GM19467 (cell line): ENCODE measurements around the gene ZNF230.

Source experiments
- ATAC-seq: cut with Tn5 transposase; IDR thresholded peaks from one replicate; pipeline ENCODE4 v1.9.1; 2021; ENCODE audit warnings: mild to moderate bottlenecking, moderate library complexity; ENCODE audit not compliant: unreplicated experiment

Gene ZNF230

DNA sequence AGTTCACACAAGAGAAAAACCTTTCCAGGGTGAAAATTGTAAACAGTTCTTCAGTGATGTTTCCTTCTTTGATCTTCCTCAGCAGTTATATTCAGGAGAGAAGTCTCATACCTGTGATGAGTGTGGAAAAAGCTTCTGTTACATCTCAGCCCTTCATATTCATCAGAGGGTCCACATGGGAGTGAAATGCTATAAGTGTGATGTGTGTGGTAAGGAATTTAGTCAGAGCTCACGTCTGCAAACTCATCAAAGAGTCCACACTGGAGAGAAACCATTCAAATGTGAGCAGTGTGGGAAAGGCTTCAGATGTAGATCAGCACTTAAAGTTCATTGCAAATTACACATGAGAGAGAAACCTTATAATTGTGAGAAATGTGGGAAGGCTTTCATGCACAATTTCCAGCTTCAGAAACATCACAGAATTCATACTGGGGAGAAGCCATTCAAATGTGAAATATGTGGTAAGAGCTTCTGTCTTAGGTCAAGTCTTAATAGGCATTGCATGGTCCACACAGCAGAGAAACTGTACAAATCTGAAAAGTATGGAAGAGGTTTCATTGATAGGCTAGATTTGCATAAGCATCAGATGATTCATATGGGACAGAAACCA, 29.3 kb downstream of the ZNF230 start:
- no peak for ATAC-seq

DNA sequence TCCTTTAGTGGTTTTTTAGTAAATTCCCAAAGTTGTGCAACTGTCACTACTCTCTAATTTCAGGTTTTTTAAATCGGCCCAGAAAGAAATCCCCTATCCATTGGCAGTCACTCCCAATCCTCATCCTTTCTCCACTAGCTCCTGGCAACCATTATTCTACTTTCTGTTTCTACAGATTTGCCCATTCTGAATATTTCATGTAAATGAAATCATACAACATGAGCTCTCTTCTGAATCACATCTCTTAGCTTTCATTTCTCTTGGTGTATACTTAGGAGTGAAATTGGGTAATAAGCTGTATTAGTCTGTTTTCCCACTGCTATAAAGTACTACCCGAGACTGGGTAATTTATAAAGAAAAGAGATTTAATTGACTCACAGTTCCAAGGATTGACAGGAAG, 39.4 kb downstream of the ZNF230 start:
- ATAC-seq = no peak

DNA sequence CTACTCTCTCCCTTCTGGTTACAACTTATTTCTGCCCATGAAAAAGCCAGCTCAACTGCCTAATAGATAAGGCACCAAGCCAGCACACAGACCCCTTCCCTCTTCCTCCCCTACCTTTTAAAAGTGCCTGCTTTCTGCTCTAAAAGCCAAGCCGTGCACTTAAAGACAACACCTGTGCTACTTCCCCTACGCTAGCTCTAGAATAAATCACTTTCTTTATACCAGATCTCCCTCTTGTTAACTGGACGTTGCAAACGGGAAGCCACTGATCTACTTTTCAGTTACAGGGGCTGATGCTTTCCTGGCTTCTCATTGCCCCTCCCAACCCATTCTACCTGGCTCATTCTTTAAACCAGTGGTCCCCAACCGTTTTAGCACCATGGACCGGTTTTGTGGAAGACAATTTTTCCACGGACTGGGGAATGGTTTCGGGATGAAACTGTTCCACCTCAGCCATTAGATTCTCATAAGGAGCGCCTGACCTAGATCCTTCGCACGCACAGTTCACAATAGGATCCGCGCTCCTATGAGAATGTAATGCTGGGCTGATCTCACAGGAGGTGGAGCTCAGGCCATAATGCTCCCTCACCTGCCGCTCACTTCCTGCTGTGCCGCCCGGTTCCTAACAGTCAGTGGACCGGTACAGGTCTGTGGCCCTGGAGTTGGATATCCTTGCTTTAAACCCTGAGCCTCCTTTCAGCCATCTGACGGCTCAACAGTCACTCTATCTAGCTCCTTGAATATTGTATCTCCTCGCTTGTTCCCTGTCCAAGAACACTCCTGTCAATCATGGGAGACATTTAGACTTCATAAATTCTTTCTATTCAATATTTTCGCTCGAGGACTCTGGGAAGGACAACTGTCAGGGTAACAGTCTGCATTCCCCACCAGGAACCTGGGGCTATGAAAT, 48.2 kb downstream of the ZNF230 start:
- ATAC-seq = peak; percentile 12

DNA sequence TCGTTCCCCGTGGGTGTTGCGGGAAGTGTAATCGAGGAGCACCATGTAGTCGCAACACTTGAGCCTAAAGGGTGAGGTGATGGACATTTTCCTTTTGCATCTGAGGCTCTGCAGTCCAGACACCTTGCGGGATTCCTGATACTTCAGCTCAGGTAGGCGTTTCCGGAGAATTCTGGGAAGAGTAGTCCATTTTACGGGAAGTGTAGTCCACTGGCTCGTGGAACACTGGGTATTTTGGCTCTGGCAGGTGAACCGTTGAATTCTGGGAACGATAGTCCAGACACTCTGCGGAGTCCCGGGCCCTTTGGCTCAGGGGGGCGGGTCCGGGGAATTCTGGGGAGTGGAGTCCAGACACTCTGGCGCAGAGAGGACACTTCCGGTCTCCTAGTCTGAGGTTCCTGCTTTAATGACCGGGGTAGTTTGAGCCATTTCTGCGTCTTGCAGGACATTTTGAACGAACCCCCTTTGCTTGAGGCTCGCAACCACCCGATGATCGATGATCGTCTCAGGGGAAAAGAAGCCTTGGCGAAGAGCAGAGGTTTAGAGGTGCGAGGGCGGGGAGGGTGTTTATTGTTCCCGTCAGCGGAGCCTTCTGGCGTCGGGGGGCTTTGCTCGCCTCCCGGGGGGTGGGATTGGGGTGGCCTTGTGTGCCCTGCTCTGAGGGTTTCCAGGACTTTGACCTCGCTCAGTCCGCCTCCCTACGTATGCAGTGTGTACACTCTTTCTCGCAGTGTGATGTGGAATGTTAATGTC, 49.1 kb downstream of the ZNF230 start, which contains the start of gene ZNF223:
Gene ZNF223 (plus strand): TSS at position 387 of the 753 bp plus-strand sequence. CDS start 3,141 bp downstream, outside the sequence.
- ATAC-seq = peak; percentile 75

DNA sequence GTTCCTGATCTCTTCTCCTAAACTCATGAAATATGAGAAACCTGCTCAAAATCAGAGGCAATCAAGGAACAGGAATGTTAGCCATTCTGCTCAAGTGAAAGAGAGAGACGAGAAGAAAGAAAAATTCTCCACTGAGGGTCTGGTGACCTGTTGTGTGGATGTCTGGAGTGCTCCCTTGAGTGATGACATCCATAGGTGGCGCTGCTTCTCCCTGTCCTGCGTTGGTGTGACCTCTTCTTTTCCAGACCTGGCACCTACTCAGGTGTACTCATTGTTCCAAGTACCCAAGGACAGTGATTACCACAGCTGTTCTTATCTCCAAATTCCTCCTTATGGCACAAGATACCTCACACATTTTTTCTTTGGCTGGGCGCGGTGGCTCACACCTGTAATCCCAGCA, 53.1 kb downstream of the ZNF230 start:
- ATAC-seq = no peak

DNA sequence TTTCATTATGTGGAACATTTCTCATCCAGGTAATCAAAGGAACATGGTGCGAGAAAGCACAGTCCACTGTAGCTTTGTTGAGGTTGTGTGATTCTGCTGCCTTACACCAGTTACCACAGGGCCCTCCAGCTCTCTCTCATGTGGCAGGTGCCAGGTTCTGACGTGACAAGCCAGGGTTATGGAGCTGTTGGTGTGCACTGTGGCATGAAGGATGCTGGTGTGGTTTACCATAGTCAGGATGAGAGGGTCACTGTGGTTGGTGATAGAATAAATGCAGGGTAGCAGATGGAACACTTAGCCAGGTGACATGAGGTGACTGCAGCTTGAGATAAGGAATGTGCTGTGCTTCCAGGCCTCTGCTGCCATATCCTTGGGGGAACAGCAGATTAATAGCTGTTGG, 56.5 kb downstream of the ZNF230 start:
- ATAC-seq = no peak

DNA sequence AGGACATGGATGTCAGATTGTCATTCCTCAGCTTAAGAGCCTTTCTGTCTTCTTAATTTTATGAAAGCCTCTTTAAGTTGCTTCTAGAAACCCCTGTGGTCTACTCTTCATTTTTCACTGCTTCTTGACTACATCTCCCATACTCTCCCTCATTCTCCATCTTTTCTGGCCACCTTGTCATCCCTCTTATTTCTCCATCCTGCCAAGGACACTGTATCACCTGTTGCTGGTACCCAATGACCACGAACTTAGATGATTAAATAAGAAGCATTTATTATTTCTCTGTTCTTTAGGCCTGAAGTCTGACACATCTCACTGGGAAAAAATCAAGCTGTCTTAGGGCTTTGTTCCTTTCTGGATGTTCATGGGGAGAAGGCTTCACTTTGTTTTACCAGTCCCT, 58.3 kb downstream of the ZNF230 start:
- no peak for ATAC-seq
